ENCODE results near the gene PRRG4. TPM values are rescaled to one million over a fixed set of nuclear protein-coding genes. Genes with fewer than 3 reads are reported as not detected.

The PRRG4 gene
- total RNA-seq = under 0.01 and 0.18 TPM in 2 replicates

DNA sequence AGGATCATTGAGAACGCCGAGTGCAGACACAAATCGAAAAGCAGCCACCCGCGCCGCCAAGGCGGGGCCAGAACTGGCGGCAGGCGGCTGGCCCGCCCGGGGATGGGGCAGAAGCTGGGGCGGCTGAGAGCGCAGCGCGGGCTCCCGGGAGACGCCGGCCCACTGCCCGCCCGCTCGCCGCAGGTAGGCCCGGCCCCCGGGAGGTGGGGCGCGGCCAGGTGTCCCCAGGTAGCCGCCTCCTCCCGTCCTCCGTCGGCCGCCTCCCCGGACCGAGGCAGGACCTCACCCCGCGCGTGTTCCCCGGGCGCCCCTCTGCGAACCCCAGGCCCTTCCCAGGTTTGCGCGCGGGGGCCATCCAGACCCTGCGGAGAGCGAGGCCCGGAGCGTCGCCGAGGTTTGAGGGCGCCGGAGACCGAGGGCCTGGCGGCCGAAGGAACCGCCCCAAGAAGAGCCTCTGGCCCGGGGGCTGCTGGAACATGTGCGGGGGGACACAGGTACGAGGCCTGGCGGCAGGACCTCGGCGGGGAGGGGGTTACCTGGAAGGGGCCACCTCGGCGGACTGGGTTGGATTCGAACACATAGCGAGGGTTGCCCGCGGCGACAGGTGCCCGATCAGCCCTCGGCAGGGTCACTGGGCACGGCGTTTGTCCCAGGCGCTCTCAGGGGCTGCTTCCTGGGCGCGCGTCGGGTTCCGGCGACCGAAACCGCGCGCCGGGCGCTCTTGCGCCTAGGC, at the start of gene PRRG4:
Gene PRRG4, plus strand, starts transcription at position 248 of the 733 bp plus-strand sequence. CDS start 603 bp downstream, outside the sequence.

DNA sequence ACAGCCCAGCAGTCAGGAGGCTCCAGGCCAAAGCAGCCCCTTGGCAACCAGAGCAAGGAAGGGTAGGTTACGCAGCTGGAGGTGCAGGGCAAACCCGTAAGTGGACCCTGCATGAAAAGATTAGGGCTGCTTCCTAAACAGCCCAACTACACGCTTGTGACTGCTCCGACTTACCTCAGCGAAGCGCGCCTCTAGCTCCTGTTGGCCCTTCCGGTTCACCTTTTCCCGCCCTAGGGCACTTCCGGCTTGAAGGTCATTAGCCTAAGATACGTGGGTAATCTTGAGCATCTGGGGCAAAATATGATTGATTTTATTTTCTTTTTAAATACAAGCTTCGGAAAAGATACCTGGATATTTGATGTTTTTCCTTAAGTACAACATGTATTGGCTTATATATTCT, 35.3 kb upstream of the PRRG4 start, which contains the start of gene CCDC73:
Gene CCDC73, minus strand, starts transcription at position 224 of the 400 bp plus-strand sequence. CDS start 34,419 bp downstream, outside the sequence.

DNA sequence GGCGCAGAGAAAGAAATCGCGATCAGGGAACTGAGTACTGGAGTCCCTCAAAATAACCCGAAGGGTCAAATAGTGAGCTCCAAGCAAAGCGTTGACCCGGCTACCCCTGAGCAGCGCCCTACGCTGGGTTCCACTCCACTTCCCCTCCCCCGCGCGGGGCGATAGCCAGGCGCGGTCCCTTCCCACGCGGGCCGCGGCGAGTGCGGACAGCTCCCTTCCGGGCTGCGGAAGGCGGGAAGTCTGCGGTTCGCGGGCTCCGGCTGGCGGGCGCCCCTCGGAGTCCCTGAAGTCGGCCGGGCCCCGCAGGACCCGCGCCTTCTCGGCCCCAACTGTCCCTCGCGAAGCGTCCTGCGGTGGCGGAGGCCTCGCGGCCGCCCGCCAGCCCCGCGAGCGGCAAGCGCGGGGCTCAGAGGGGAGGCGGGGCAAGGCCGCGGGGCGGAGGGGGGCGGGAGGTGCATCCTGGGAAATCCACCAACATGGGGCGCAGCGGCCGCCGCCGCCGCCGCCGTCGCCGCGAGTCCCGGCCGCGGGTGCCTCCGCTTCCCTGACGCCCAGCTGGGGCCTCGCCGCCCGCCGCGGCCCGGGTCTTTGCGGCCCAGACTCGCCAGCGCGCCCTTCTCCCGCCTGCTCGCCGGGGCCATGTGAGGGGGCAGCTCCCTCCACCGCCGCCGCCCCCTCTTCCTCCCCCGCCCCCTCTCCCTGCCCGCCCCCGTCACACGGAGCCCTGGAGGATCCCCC, 62.8 kb downstream of the PRRG4 start, which contains the start of gene QSER1:
Gene QSER1, plus strand, starts transcription at position 457 of the 738 bp plus-strand sequence. CDS start 315 bp downstream, outside the sequence.

Other genes with a start within 250 kb of the PRRG4 start
- 669 and 726 TPM in 2 replicates for gene EIF3M, start 246.1 kb upstream of the PRRG4 start, total RNA-seq
- not detected in 2 replicates for gene CCDC73, start 35.3 kb upstream of the PRRG4 start, total RNA-seq
- 6.6 and 14.4 TPM in 2 replicates for gene QSER1, start 62.9 kb downstream of the PRRG4 start, total RNA-seq
- gene DEPDC7, start 186.0 kb downstream of the PRRG4 start, total RNA-seq = 8.9 and 11.8 TPM in 2 replicates
- gene TCP11L1, start 209.6 kb downstream of the PRRG4 start, total RNA-seq = 17.9 and 21.6 TPM in 2 replicates